Omental fat pad (tissue), 4 donors: ENCODE data around the gene DRD4. TPM values are rescaled to one million over a fixed set of nuclear protein-coding genes. Genes with fewer than 3 reads are reported as not detected.

Experiments
- ATAC-seq: fragments of 150-250 bp; one replicate; pipeline ENCODE4 v1.9.1; 2016; ENCODE audit warnings: mild to moderate bottlenecking, moderate library complexity; ENCODE audit not compliant: low FRiP score
- DNase-seq: peaks from one replicate; pipeline ENCODE4 v3.0.0-alpha.2; 2019; ENCODE audit warnings: low spot score
- total RNA-seq, 4 donors: library from RNA; depleted of rRNA; stranded (reverse); fragments of >200 nt; gene quantifications; one replicate each; pipeline ENCODE4 v1.1.0, GENCODE V29; 2016
- TF ChIP-seq, protein P1 (sequence below), 3 donors: fragments of 450-650 bp; IDR thresholded peaks; one replicate each; pipeline ENCODE4 v1.5.1; 2016 to 2017; ENCODE audit warnings: antibody characterized with exemption in 3 of 3, mild to moderate bottlenecking in 3 of 3, moderate library complexity in 2 of 3

The DRD4 gene
- total RNA-seq, 4 donors from 2014 or later = 0.50 TPM; not detected in 3

DNA sequence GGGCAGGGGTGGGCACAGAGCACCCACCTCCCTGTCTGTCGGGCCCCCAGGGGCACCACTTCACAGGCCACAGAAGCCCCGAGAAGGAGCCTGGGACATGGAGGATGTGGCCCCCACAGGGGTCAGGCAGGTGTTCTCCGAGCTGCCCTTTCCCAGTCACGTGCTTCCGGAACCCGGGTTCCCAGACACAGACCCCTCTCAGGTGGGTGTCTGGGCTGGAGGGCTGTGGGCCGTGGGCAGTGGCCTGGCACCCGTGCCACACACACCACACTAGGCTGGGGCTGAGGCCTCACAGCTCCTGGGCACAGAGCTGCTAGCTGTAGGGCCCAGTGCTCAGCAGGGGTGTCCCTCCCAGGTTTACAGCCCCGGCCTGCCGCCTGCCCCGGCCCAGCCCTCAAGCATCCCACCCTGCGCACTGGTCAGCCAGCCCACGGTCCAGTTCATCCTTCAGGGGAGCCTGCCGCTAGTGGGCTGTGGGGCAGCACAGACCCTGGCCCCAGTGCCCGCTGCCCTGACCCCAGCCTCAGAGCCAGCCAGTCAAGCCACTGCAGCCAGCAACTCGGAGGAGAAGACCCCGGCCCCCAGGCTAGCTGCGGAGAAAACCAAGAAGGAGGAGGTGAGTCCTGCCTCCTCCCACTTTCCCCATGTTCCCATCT lies 26.8 kb upstream of the DRD4 start:
- DNase-seq = no peak

DNA sequence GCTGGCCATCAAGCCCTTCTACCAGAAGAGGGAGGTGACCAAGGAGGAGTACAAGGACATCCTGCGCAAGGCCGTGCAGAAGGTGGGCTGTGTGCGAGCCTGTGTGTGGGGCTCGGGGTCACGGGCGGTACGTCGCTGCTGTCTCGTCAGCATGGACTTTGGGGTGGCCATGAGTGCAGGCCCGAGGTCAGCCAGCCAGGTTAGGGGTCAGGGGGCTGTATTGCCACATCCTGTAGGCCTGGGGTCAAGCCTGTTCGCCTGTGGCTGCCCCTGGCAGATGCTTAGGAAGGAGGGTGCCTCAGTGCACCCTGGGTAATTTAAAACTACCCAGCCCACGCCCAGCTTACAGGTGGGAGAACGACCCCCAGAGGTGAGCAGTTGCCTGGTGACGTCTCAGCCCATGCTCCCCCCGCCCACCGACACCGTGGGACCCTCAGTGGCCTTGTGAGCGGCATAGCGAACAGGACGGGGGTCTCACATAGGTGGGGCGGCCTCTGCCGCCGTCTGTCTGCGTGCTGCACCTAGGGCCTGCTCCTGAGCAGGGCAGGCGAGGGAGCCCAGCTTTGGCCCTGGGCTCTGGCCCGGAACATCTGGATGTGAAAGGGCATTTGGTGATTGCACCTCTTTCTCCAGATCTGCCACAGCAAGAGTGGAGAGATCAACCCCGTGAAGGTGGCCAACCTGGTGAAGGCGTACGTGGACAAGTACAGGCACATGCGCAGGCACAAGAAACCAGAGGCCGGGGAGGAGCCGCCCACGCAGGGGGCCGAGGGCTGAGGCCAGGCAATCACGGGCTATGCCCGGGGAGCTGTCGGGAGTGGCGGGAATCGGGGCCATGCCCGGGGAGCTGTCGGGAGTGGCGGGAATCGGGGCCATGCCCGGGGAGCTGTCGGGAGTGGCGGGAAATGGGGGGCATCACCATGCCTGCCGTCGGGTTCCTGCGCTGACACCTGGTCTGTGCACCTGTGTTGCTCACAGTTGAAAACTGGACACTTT lies 25.8 kb upstream of the DRD4 start:
- no peak for DNase-seq
- ATAC-seq = no peak
- TF ChIP-seq, protein P1, sequence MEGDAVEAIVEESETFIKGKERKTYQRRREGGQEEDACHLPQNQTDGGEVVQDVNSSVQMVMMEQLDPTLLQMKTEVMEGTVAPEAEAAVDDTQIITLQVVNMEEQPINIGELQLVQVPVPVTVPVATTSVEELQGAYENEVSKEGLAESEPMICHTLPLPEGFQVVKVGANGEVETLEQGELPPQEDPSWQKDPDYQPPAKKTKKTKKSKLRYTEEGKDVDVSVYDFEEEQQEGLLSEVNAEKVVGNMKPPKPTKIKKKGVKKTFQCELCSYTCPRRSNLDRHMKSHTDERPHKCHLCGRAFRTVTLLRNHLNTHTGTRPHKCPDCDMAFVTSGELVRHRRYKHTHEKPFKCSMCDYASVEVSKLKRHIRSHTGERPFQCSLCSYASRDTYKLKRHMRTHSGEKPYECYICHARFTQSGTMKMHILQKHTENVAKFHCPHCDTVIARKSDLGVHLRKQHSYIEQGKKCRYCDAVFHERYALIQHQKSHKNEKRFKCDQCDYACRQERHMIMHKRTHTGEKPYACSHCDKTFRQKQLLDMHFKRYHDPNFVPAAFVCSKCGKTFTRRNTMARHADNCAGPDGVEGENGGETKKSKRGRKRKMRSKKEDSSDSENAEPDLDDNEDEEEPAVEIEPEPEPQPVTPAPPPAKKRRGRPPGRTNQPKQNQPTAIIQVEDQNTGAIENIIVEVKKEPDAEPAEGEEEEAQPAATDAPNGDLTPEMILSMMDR (IDR thresholded peaks at IDR 0.05) = no peak

More for the DNA sequence above, 26.8 kb upstream of the DRD4 start:
- no peak for ATAC-seq
- TF ChIP-seq, protein P1 (IDR thresholded peaks at IDR 0.05) = no peak

DNA sequence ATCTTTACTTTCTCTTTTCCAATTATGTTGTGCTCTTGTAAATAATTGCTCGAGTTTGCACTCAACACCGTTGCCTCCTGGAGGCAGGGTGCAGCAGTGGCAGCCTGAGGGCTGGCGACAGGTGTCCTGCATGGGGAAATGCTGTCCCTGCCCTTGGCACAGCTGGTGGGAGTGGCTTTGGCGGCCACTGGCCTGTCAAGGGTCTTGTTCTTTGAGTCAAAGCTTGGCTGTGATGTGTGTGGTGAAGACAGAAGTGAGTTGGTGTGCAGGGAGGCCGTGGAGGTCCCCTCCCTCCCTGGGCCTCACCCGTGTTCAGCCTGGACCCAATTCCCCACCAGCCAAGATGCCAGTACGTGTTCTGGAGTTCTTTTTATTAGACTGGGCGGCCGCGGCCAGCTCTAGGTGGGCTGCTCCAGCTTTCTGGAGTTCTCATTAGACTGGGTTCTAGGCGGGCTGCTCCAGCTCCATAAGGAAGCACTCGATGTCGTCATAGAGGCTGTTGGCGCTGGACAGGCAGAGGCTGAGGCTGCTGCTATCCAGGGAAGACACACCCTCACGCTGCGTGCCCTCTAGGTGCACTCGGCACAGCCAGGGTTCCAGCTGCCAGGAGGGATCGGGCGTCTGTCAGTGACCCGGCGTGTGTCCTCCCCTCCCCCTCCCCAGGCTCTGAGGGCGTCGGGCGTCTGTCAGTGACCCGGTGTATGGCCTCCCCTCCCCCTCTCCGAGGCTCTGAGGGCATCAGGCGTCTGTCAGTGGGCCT lies 24.7 kb upstream of the DRD4 start:
- no peak for ATAC-seq
- TF ChIP-seq, protein P1 (IDR thresholded peaks at IDR 0.05) = no peak
- DNase-seq = no peak

DNA sequence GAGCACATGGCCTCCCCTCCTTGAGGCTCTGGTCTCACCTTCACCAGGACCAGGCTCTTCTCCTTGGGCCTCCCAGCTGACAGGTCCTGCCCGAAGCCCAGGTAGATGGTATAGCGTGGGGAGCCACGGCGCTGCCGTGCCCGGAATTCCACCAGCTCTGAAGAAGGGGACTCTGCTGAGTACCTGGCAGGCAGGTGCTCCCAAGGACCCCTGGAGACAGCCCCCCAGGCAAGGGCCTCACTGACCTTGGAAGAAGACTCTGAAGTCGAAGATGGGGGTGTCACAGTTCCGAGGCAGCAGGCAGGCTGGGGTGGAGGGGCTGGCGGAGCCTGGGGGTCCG lies 24.1 kb upstream of the DRD4 start:
- ATAC-seq (no peak), DNase-seq (no peak)
- TF ChIP-seq, protein P1 (IDR thresholded peaks at IDR 0.05) = no peak

DNA sequence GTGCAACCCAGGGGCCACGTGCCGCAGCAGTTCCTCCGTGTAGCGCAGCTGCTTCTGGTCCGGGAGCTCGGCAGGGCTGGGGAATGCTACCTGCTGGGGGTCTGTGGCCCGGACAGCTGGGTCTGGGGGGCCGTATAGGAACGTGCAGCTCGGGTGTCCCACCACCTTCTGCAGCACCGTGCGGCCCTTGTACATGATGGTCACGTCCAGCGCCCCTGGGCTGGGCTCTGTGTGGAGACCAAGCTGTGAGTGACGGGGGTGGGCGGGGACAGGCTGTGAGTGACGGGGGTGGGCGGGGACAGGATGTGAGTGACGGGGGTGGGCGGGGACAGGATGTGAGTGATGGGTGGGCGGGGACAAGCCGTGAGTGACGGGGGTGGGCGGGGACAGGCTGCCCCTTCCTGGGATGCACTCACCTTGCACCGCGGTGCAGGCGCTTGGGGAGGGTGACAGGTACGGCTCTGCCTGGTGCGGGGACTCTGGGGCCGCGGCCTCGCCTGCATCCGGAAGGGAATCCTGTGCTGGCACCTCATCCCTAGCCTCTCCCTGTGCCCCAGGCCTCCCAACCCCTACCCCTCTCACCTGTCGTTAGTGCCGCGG lies 23.6 kb upstream of the DRD4 start:
- ATAC-seq (no peak), DNase-seq (peak; percentile 69)
- TF ChIP-seq, protein P1 (IDR thresholded peaks at IDR 0.05) = no peak

DNA sequence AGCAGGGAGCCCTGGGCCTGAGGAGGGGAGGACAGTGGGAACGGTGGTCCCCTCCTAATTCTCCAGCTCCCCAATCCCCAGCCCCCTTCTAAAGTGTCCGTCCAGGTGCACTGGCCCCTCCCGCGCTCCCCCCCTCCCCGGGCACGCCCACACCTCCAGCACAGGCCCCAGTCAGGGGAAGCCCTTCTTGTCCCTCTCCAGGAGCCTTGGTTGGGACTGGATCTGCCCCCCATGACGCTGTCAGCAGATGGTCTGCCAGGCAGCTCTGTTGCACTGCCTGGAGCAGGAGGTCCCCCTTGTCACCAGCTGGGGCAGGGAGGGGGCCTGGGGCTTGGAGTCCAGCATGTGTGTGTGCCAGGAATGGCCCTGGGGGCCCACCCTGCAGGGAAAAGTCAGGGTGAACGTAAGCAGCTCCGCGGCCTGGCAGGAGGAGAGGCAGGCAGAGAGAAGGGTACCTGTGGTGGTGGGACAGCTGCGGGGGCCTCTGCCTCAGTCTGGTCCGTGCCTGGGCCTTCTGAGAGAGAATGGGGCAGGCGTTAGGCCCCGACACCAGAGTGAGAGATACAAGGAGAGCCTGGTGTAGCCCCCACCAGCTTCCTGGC lies 22.9 kb upstream of the DRD4 start:
- DNase-seq (no peak), ATAC-seq (no peak)
- TF ChIP-seq, protein P1 (IDR thresholded peaks at IDR 0.05) = no peak
